ENCODE results near the gene MOCOS.

MOCOS gene

GRCh38 chr18:36271153-36271552 lies 83.9 kb downstream of the MOCOS start (continued):
- TF ChIP-seq ZNF558 (tag by site-specific recombination; IDR thresholded peaks at IDR 0.05) = no peak
- TF ChIP-seq, protein P1, sequence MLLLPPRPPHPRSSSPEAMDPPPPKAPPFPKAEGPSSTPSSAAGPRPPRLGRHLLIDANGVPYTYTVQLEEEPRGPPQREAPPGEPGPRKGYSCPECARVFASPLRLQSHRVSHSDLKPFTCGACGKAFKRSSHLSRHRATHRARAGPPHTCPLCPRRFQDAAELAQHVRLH (tag by site-specific recombination; IDR thresholded peaks at IDR 0.05) = no peak

DNA sequence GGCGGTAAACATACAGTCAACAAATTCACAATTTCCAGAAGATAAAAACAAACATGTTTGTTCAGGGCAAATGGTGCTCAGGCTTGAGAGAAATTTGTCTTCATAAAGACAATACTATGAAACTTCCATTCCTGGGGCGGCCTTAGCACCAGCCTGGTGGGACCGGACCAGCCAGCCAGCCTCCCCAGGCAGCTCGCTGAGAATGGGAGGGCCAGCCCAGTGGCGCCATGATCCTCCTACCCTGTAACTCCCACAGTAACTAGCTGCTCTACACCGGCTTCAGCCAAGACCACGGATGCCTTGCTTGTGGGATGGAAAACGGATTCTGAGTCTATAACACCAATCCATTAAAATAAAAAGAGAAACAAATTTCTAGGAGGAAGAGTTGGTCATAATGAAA lies 86.0 kb downstream of the MOCOS start:
- CTCF ChIA-PET = interaction anchor here (1.0 kb wide), 1 partner anchor 255 kb away, joined by 3 read pairs; no protein-coding TSS in a partner anchor
- Histone ChIP-seq H3K27ac (ENCODE audit: extremely low read depth, low read depth, low read length) (no peak overlapping the region), H3K9me3 (ENCODE audit: control insufficient read depth, insufficient read depth, low read depth, low read length) (no peaks in the 10 kb centered on the region), H3K4me3 (ENCODE audit: low read depth, low read length) (no peak overlapping the region), H3K36me3 (ENCODE audit: control insufficient read depth in 2 of 2, insufficient read depth in 1 of 2, low read length in 2 of 2) (no peaks in the 10 kb centered on the region), H3K4me1 (ENCODE audit: control insufficient read depth, insufficient read depth, low read length) (no peaks in the 10 kb centered on the region)
- POLR2A ChIA-PET = no interaction called here
- no peak for TF ChIP-seq YY1 (tag by site-specific recombination; IDR thresholded peaks at IDR 0.05)
- TF ChIP-seq ZNF174 (tag by site-specific recombination; IDR thresholded peaks at IDR 0.05) = no peak
- no peak for TF ChIP-seq SETDB1 (IDR thresholded peaks at IDR 0.05; ENCODE audit: insufficient read length, low read length)
- no peak for TF ChIP-seq ZNF221 (tag by site-specific recombination; IDR thresholded peaks at IDR 0.05; ENCODE audit: borderline replicate concordance)
- TF ChIP-seq ZNF2 (tag by site-specific recombination; IDR thresholded peaks at IDR 0.05) = no peak
- TF ChIP-seq ZNF544 (tag by site-specific recombination; IDR thresholded peaks at IDR 0.05) = no peak
- TF ChIP-seq ZIC2 (tag by site-specific recombination; IDR thresholded peaks at IDR 0.05) = no peak
- no peak for TF ChIP-seq ZNF175 (tag by site-specific recombination; IDR thresholded peaks at IDR 0.05)
- TF ChIP-seq GLIS1 (tag by site-specific recombination; IDR thresholded peaks at IDR 0.05) = no peak
- TF ChIP-seq ZNF19 (tag by site-specific recombination; IDR thresholded peaks at IDR 0.05; ENCODE audit: low read depth) = no peak
- no peak for TF ChIP-seq SP2 (tag by site-specific recombination; IDR thresholded peaks at IDR 0.05)
- TF ChIP-seq ZFHX2 (tag by site-specific recombination; conservative IDR thresholded peaks at IDR 0.05) = no peak
- TF ChIP-seq ZNF776 (tag by site-specific recombination; IDR thresholded peaks at IDR 0.05; ENCODE audit: borderline replicate concordance) = no peak
- no peak for TF ChIP-seq KLF9 (tag by site-specific recombination; IDR thresholded peaks at IDR 0.05; ENCODE audit: low read depth)
- TF ChIP-seq ZNF426 (tag by site-specific recombination; IDR thresholded peaks at IDR 0.05) = no peak
- no peak for TF ChIP-seq PRDM1 (tag by site-specific recombination; IDR thresholded peaks at IDR 0.05)
- TF ChIP-seq ZNF571 (tag by site-specific recombination; IDR thresholded peaks at IDR 0.05) = no peak
- no peak for TF ChIP-seq EGR2 (tag by site-specific recombination; IDR thresholded peaks at IDR 0.05; ENCODE audit: low read depth)
- no peak for TF ChIP-seq AEBP2 (tag by site-specific recombination; IDR thresholded peaks at IDR 0.05; ENCODE audit: borderline replicate concordance)

GRCh38 chr18:36274083-36274715 lies 86.9 kb downstream of the MOCOS start:
- CTCF ChIA-PET = interaction anchor here (1.2 kb wide), 1 partner anchor 10 kb away, joined by 3 read pairs; no protein-coding TSS in a partner anchor
- POLR2A ChIA-PET = interaction anchor here (0.6 kb wide), 1 partner anchor 15 kb away, joined by 3 read pairs; no protein-coding TSS in a partner anchor

More at GRCh38 chr18:36274083-36274715, 86.9 kb downstream of the MOCOS start:
- no peak overlapping the region for H3K4me3 ChIP-seq (ENCODE audit: low read depth, low read length)
- H3K27ac ChIP-seq (ENCODE audit: extremely low read depth, low read depth, low read length) = no peak overlapping the region
- H3K9me3 ChIP-seq (ENCODE audit: control insufficient read depth, insufficient read depth, low read depth, low read length) = no peaks in the 10 kb centered on the region
- TF ChIP-seq ZNF660 (tag by site-specific recombination; IDR thresholded peaks at IDR 0.05) = no peak
- H3K36me3 ChIP-seq (ENCODE audit: control insufficient read depth in 2 of 2, insufficient read depth in 1 of 2, low read length in 2 of 2) = no peaks in the 10 kb centered on the region
- no peaks in the 10 kb centered on the region for H3K4me1 ChIP-seq (ENCODE audit: control insufficient read depth, insufficient read depth, low read length)
